ENCODE measurements around the gene APOC3. TPM values are rescaled to one million over a fixed set of nuclear protein-coding genes. Genes with fewer than 3 reads are reported as not detected.

The APOC3 gene
- not detected in 2 replicates for total RNA-seq

DNA sequence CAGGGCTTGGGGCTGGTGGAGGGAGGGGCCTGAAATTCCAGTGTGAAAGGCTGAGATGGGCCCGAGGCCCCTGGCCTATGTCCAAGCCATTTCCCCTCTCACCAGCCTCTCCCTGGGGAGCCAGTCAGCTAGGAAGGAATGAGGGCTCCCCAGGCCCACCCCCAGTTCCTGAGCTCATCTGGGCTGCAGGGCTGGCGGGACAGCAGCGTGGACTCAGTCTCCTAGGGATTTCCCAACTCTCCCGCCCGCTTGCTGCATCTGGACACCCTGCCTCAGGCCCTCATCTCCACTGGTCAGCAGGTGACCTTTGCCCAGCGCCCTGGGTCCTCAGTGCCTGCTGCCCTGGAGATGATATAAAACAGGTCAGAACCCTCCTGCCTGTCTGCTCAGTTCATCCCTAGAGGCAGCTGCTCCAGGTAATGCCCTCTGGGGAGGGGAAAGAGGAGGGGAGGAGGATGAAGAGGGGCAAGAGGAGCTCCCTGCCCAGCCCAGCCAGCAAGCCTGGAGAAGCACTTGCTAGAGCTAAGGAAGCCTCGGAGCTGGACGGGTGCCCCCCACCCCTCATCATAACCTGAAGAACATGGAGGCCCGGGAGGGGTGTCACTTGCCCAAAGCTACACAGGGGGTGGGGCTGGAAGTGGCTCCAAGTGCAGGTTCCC, at the start of gene APOC3:
APOC3 (plus strand) TSS at position 383 of the 659 bp plus-strand sequence. CDS start 676 bp downstream, outside the sequence.
- intact Hi-C loops (cut with micrococcal nuclease), result no loop called here

DNA sequence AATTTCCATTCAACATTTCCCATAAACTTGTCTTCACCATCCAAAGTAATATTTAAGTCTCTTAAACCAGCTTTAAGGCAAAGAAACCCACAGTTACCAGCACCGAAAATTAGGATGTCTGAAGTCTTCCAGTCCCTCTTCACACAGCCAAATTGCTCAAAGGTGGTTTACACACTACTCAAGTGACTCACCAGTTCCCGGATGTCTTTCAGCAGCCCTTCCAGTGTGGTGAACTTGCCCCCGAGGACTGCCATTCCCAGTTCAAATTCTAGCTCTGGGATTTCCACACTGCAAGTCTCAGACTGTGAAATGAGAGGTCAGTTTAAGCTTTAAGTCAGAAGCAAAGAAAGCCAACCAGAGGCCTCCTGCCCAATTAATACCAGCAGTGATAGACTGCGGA, 47.0 kb upstream of the APOC3 start:
- intact Hi-C loops (cut with micrococcal nuclease), result loop anchor here (1.0 kb wide), 1 partner anchor 9 kb away; no protein-coding TSS in a partner anchor

DNA sequence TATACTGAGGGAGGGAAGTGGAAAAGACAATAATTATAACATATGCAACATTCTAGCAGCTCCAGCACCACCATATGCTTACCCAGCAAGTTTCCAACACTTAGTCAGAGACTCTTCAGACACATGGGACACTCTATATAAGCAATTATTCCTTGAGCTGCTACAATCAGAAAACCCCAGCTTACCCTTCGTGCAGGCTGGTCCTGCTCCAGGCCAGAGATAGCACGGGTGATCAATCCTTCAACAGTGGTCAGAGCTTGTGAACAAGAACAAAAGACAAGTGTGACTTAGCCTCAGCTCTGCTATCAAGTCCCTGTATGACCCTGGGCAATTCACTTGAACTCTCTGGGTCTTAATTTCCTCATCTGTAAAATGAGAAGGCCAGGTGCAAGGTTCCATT, 43.4 kb upstream of the APOC3 start:
- intact Hi-C loops (cut with micrococcal nuclease), result no loop called here

DNA sequence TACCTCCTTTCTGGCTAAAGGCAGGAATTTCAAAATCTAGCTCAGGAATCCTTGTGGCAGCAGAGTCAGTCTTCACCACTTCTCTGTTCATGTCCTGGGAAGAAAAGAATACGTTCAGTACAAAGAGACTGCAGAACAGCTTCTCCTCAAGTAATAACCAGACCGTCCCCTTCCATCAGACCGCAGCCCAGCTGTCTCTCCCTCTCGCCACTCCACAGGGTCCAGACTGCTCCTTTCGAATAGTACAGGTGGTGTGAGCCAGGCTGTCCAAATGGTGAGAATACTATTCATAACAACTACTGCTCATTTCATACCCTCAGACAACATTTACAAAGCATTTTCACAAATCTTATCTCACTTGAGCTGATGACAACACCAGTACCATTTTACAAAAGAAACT, 42.7 kb upstream of the APOC3 start:
- intact Hi-C loops (cut with micrococcal nuclease), result no loop called here

DNA sequence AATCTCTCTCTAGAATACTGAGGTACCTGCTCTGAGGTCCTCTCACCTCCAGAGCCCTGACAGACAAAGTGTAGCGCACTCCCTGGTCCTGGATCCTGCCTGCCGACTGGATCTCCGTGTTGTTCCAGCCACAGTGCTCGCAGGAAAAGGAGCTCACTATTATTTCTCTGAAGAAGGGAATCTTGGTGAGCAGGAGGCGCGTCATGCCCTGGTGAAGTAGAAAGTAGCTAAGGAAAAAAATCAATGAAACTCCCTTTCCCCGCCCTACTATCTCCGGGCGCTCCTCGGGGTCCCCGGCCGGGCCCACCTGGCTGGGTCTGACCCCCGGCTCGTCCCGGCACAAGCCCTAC, 42.3 kb upstream of the APOC3 start:
- intact Hi-C loops (cut with micrococcal nuclease), result no loop called here

DNA sequence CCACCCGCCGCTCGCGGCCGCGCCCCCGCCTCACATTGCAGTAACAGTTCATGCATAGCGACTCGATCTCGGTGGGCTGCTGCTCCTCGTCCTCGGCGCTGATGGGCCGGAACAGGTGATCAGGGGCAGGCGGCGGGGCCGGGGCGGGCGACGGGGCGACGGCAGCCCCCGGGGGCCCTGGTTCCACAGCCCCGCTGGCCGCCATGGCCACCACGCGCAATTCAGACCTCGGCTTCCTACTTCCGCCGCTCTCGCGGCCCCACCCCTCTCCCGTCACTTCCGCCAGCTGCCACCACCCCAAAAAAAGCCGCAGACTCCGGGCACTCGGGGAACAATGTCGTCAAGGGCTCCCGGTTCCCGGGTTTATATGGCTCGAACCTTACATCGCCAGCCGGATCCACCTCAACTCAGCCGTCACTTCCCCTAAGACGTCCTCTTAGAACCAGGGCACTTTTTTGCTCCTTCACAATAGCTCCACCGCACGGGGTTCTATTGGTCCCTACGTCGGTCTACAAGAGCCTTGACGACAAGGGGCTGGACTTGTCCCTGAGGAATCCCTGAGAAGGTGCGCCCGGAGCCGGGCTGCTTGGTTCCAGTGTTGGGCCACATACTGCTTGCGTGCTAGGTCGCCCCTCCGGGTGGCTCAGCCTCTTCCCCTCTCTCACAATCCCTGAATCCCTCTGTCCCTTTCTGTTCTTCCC, 41.8 kb upstream of the APOC3 start, which contains the start of gene ZPR1:
ZPR1 (minus strand) TSS at position 238 of the 701 bp plus-strand sequence; CDS start at position 205, 33 bp downstream.
- intact Hi-C loops (cut with micrococcal nuclease), result loop anchor here (1.0 kb wide), 7 partner anchors 15 to 540 kb away; partner anchors contain the start of genes PAFAH1B2, SIDT2 and SIK3

DNA sequence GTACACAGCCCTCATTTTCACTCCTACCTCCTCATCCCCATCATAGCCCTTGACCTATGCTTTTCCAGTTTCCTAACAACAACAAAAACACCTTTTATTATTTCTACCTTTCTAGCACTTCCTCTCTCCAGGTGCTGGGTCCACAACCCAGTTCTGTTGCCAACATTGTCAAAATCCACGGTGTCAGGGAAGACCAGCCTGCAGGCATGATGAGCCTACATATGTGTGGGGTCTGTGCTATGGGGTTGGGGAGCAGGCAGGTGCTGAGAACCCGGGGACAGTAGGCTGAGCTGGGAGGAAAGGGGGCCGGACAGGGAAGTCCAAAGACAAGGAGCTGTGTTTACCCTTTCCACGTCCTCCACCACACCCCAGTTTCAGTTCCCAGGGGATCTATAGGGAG, 41.2 kb upstream of the APOC3 start:
- intact Hi-C loops (cut with micrococcal nuclease), result loop anchor here (1.0 kb wide), 7 partner anchors 15 to 540 kb away; partner anchors contain the start of genes PAFAH1B2, SIDT2 and SIK3

DNA sequence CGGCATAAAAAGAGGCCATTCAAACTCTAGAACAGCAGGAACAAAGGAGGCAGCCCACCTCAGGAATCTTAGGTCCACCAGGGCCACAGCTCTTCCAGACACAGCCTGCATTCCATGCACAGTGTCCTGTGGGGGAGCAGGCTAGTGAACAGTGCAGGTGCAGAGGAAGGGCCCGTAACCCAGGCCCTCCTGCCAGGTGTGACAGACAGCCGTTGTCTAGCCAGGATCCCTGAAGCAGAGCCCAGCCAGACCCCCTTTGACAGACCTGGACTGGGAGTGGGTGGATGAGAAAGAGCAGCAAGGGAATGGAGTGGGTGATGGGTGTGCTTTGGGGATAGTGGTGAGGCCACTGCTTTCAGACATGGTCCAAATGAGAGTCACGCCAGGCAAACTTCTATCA, 40.7 kb upstream of the APOC3 start:
- intact Hi-C loops (cut with micrococcal nuclease), result loop anchor here (1.0 kb wide), 7 partner anchors 16 to 539 kb away; partner anchors contain the start of genes PAFAH1B2, SIDT2 and SIK3

DNA sequence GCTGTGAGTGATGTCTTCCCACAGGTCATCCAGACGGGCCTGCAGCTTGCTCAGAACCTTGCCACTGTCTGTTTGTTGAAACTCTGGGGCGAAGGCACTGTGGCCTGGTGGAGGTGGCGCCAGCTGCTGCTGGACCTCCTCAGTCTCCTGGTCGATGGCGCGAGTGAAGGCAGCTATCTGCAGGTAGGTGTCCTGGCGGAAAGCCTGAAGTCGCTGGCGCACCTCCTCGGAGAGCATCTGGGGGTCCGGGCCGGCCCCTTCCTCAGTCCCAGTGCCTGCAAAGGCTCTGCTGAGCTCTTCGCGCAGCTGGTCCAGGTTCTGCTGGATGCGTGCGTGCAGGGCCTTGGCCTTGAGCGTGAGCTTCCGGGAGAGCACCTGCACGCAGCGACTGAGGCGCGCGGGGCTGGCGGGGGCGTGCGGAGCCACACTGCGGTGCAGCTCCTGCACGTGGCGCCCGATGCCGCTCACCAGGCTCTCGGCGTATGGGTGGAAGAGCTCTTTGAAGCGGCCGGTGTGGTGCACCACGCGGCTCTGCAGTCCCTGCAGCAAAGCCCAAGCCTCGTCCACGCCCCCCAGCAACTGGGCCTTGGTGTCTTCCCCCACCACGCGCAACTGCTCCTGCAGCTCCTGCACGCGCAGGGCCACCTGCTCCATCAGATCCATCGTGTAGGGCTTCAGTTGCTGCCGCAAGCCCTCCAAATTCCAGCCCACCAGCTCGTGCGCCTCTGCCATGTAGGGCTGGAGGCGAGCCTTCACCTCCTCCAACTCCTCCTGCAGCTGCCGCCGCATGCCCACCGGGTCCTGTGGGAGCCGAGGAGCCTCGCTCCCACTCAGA, 39.3 kb upstream of the APOC3 start:
- intact Hi-C loops (cut with micrococcal nuclease), result loop anchor here (1.0 to 2.0 kb wide), 4 partner anchors 46 to 436 kb away; no protein-coding TSS in a partner anchor

DNA sequence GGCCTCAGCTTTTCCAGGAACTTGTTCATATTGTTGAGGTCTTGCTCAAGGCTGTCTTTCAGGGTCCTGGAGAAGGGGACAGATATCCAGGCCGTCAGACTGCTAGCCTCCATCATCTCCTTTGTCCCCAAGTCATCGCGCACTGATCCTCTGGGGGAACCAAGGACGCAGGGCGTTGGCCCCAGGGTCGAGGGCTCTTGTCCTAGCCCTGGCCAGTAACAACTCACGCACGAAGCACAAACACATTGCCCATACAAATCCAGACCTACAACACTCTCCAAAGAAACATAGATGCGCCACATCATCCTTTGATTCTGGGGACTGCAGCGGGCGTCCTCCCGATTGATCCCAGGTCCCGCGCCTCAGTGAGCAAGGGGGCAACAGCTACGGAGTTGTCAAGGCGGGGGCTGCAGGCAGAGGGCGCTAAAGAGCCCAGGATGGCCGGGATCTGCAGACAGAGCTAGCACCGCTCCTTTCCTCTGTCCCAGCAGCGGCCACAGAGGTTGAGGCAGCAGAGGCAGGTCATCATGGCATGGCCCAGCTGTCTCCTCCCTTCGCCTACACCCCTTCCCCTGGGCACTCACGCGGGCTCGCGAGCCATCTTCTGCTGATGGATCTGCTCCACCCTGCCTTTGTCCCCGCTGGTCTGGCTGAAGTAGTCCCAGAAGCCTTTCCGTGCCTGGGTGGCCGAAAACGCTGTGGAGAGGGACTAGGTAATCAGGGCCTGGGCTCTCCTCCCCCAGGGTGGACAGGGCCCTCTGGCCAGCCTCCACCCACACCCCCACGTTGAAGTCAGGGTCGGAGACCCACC, 38.5 kb upstream of the APOC3 start:
- intact Hi-C loops (cut with micrococcal nuclease), result loop anchor here (1.0 to 2.0 kb wide), 4 partner anchors 45 to 435 kb away; no protein-coding TSS in a partner anchor

DNA sequence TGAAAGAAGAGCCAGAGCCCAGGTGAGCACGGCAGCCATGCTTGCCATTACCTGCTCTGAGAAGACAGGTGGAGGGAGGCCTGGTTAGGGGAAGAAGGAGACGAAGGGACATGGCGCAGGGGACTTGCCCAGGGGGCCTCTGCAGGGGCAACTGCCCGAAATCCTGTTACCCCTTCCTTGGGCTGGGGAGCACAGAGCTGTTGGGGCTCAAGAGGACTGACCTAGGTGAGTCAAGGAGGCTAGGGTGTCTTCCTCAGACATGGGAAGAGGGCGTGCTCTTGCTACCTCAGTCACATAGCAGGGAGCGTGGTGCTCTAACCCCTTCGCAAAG, 37.9 kb upstream of the APOC3 start, which contains the start of gene APOA5:
APOA5 (minus strand) TSS at position 67 of the 331 bp plus-strand sequence; CDS start at position 48, 19 bp downstream.
- intact Hi-C loops (cut with micrococcal nuclease), result loop anchor here (1.0 to 2.0 kb wide), 4 partner anchors 45 to 435 kb away; no protein-coding TSS in a partner anchor

DNA sequence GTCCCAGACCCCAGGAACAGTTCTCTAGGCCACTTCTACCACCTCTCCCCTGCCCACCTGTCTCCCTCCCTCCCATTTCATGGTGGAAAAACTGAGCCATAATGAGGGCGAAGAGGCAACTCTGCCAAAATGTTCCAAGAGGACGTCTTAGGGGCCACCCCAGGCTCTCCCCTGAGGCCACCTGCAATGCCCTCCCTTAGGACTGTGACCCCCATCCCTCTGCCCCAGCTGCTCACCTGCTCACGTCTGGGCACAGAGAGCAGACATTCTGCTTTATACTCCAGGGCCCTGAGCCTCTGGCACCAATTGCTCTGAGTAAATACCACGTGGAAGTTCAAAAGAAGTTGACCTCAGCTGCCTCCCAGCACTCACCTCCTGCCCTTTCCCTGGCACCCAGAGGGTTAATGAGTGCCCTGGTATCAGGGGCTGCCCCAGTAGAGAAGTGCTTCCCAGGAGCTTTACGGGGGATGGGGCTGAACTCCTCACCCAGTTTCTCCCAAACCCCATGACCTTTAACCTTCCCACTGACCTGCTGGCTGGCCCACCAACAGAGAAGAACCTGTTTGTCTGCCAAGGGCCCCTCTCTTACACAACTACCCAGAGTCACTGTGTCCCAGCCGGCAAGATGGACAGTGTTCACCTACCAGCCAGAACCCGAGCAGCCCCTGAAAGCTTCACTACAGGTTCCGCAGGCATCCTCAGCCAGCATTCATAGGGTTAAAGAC, 37.4 kb upstream of the APOC3 start:
- intact Hi-C loops (cut with micrococcal nuclease), result no loop called here

DNA sequence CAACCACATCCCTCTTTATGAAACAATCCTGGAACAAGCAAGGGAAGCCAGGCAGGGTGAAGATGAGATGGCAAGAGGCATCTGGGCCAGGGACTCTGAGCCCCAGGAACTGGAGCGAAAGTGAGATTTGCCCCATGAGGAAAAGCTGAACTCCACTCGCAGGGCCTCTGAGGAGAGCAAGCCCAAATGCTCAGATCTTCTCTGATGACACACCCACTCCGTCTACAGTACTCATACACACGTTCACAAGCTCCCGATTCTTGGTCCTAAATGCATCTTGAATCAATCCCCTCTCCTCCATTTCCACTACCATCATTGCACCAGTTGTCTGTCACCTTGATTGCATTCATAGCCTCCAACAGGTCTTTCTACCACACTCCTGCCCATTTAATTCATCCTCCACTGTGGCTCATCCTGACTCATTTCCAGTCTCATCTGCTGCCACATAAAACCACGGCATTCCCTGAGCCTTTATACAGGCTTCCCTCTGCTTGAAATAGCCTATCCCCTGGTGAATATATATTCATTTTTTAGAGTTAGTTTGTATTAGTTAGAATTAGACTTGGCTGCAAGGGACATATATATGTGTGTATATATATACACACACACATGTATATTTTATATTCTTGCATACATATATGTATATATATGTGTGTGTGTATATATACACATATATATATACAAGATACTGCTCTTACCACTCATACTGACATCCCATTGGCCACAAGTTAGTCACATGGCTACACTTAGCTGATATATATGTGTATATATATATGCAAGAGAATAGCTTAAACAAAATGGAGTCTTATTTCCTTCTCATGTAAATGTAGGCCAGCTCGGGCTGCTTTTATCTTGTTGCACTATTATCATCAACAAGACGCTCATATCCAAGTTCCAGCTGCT, 36.6 kb upstream of the APOC3 start:
- intact Hi-C loops (cut with micrococcal nuclease), result no loop called here

DNA sequence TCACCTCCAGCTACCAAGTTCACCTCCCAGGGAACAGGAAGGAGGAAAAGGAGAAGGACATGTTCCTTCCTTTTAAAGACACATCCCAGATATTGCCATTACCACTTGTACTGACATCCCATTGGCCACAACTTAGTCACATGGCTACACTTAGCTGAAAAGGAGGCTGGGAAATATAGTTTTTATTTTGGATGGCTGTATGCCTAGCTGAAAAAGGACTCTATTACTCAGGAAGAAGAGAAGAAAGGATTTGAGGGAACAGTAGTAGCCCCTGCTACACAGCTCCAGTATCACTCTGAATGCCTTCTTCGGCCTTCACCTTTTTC, 36.0 kb upstream of the APOC3 start:
- intact Hi-C loops (cut with micrococcal nuclease), result no loop called here

DNA sequence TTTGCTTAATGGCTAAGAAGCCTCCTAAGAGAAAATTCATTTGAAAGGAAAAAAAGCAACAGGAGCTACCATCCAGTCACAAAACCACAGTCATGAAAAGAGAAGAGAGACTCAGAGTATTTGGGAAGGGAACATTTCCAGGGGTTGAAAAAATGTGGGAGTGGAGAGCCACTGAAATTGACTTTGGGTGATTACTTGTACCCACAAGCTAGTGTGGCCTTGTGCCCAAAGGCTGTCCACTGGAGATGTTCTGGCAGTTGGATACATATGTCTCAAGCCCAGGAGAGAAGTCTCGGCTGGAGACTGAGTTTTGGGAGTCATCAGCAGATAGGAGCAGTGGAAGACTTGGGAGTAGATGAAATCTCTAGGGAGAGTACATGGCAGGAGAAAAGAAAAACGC, 34.9 kb upstream of the APOC3 start:
- intact Hi-C loops (cut with micrococcal nuclease), result no loop called here

DNA sequence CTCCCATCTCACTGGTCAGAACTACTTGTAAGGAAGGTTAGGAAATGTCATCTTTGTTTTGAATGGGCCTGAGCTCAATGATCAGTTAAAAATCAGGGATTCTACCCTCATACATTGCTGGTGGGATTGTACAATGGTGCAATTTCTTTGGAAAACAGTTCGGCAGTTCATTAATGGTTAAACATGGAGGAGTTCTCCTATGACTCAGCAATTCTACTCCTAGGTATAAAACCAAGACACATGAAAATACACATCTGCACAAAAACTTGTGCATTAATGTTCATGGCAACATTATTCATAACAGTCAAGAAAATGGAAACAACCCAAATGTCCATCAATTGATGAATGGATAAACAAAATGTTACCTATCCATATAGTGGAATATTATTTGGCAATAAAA, 33.2 kb upstream of the APOC3 start:
- intact Hi-C loops (cut with micrococcal nuclease), result no loop called here

DNA sequence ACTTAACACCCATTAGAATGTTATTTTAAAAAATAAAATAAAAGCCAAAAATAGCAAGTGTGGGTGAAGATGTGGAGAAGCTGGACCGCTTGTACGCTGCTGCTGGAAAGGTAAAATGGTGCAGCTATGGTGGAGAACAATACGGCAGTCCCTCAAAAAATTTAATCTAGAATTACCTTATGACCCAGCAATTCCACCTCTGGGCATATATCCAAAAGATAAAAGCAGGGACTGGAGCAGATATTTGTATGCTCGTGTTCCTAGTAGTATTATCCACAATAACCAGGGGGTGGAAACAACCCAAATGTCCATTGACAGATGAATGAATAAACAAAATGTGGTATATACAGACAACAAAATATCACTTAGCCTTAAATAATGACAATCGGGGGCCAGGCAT, 31.9 kb upstream of the APOC3 start:
- intact Hi-C loops (cut with micrococcal nuclease), result no loop called here

DNA sequence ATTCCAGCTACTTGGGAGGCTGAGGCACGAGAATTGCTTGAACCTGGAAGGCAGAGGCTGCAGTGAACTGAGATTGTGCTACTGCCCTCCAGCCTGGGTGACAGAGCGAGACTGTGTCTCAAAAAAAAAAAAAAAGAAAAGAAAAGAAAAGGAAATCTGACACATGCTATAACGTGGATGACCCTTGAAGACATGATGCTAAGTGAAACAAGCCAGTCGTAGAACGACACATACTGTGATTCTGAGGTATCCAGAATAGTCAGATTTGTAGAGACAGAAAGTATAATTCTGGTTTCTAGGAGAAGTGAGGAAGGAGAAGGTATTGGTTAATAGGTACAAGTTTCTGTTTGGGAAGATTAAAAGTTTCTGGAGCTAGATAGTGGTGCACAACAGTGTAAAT, 31.3 kb upstream of the APOC3 start:
- intact Hi-C loops (cut with micrococcal nuclease), result no loop called here

DNA sequence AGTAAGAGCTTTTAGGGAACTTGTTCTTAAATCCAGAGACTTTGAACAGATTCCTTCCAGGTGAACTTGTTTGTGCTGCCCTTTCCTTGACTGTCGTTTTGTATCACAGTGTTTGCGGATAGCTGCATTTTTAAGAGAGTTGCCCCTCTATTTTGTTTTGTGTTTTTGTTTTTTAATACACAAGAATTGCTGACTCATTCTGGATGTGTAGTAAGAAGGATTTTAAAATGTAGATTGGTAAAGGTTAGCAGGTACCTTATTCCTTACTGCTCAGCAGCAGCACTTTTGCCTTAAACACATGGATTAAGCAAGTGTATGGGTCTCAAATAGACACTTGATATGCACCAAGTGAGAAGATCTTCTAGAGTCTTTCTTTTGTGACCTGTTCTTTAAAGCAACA, 29.1 kb upstream of the APOC3 start:
- intact Hi-C loops (cut with micrococcal nuclease), result no loop called here

All from T-helper 1 cell treated with Interleukin-12 subunit alpha and Interleukin-12 subunit beta and Interleukin-4 antibody, amounts not matched to agents 30 ng/mL and 1 ng/mL, for 36 hours (primary cell).